NOMO-1 (cell line): ENCODE measurements around the gene CRYBG1.

Source experiments
- DNase-seq, 2 experiments: peaks; one replicate each; lab custom pipeline; 2025; ENCODE audit not compliant: unreplicated experiment in 2 of 2; lab: John Stamatoyannopoulos, UW

Gene CRYBG1

GRCh38 chr6:106520711-106521401 lies 160.3 kb downstream of the CRYBG1 start:
- DNase-seq, result peak; percentile 42 to 92

- peak; percentile 50 to 88 for DNase-seq
Measured at GRCh38 chr6:106522562-106523250, 162.2 kb downstream of the CRYBG1 start.

DNA sequence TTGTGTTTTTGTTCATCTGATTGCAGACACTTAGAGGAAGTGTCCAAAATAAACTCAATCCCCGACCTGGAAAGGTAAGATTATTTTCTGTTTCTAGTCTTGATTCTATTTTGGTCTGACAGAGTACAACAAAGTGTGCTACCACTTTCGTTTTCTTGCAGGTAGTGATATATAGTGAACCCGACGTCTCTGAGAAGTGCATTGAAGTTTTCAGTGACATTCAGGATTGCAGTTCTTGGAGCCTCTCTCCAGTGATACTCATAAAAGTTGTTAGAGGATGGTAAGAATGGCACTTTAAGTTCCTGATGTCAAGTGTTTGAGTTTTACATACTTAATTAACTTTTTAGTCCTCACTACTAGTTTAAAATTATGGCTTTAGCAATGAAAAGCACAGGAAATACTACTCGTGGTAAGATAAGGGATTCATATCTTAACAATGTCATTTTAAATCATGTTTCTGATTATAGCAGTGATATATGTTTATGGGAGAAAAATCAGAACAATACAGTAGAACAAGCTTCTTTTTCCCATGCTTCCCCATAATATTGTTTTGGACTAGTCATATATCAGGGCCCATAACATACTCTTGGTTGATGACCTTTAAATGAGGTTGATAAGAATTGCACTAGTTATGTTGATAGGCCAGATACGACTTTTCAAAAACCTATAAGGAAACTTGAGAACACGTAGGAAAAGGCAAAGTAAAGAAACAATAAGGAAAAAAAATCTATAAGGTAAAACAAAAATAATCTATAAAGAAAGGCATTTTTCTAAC lies 164.8 kb downstream of the CRYBG1 start:
- no peak for DNase-seq

- DNase-seq, result no peak
Measured at GRCh38 chr6:106525882-106526275, 165.4 kb downstream of the CRYBG1 start.

DNA sequence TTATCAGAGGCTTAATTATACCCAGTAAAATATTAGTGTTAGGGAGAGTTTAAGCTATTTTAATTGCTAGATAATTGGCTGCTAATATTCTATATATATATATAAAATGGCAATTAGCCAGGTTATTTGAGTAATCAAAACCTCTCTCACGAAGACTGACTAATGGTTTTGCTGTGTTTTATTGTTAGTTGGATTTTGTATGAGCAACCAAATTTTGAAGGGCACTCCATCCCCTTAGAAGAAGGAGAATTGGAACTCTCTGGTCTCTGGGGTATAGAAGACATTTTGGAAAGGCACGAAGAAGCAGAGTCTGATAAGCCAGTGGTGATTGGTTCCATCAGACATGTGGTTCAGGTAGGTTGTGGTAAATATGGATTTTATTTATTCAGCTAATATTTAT lies 166.6 kb downstream of the CRYBG1 start:
- no peak for DNase-seq

GRCh38 chr6:106527979-106528378 lies 167.5 kb downstream of the CRYBG1 start:
- no peak for DNase-seq

GRCh38 chr6:106528521-106528920 lies 168.0 kb downstream of the CRYBG1 start:
- no peak for DNase-seq

DNA sequence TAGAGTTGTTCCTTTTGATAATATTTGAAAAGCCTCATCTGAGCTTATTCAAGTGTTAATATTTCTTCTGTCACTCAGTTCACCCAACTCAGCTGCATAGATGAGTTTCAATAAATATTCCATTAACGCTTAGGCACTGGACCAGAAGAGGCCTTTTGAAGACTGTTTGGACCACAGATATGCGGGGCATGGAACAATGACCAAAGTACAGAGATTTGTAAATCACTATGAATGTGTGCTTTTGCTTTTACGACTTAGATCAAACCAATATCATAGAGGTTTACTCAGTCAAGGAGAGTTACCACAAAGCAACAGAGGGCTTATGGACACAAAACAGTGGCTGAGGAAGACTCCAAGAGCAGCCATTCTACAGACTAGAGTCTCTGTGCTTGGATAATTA lies 168.9 kb downstream of the CRYBG1 start:
- DNase-seq, result no peak

GRCh38 chr6:106530026-106530425 lies 169.5 kb downstream of the CRYBG1 start:
- no peak for DNase-seq

- DNase-seq, result no peak
Measured at GRCh38 chr6:106530502-106530901, 170.0 kb downstream of the CRYBG1 start.

- no peak for DNase-seq
Measured at GRCh38 chr6:106533054-106533453, 172.5 kb downstream of the CRYBG1 start.

DNA sequence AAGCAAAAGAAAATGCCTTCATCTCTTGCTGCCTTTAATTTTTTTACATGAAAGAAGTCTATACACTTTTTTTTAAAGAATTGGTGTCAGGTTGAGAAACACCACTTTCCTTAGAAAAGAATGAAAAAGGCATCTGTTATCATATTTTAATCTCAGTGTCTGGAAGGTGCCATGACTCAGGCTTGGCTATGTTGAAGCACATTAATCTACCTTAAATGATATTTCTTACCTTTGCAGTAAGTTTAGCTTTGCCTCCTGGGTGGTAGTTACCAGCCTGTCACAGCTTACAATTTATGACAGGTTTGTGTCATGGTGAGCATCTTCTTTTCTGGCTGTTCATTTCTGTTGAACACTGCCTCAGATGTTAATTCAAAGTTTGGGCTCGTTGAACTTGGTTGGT lies 173.5 kb downstream of the CRYBG1 start:
- no peak for DNase-seq

DNA sequence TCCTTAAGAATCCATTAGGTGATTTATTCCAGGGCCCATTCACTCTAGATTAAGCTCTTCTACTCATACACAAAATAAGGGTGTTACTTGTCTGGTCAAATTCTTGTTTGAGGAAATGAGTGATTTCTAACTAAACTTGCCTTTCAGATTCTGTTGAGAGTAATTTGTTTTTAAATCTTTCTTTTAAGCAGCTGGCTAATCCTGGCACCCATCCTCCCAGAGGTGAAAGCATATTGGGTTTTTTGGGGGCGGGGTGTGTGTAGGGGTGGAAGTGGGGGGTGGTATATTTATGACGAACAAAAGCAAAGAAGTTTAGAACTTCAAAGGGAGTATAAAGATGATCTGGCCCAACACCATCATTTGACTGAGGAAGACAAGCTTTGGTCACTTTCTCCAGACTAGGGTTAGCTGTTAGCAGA lies 174.1 kb downstream of the CRYBG1 start:
- no peak for DNase-seq

DNA sequence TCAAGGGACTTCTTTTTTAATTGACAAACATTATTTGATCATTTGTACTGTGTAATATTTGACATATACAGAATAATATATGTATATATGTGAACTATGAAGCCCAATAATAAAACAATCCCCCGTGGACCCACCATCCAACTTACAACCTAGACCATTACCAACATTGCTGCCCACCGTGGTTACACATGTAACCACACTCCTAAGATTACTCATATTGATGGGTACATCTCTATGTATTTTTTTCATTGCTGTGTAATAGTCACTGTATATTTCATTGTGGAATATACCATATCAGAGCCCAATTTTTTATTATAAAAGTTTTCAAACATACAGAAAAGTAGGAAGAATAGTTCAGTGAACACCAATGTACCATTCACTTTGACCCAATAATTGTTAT lies 174.5 kb downstream of the CRYBG1 start:
- DNase-seq, result no peak

- DNase-seq, result no peak
Measured at GRCh38 chr6:106536357-106536756, 175.8 kb downstream of the CRYBG1 start.

DNA sequence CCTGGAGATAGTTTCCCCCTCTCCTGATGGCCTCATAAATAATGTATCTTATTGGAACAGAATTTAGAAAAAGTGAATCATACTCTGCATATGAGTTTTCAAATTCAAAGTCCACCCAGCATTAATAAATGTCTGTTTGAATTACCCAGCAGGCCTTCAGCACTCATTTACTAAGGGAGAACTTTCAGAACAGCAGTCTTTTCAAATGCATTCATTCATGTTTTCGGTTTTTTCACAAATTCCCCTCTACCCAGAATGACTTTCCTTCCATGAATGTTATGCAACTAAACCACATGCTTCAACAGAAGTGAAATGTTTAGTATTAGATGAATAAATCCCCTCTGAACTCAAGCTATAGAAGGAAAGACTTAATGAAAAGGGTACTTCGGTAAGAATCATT lies 176.3 kb downstream of the CRYBG1 start:
- peak in 1 of 2 experiments; percentile 37 for DNase-seq

- no peak for DNase-seq
Measured at GRCh38 chr6:106537662-106538061, 177.1 kb downstream of the CRYBG1 start.

DNA sequence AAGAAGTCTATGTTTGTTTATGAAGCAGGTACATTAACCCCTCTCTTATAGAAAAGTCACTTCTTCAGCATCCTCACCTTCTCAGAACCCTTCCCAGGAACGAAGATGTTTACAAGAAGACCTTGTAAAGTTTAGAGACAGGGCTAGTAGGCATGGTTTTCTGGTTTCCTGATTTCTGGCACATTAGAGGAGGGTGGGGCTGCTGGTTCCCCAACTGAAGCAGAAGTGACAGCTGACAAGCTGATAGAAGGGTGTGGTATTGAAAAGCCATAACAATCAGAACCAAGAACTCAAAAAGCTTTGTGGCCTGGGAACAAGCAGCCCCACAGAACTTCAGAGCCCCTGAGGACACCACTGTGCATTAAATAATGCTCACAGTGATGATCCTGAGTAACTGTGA lies 177.6 kb downstream of the CRYBG1 start:
- peak in 1 of 2 experiments; percentile 18 for DNase-seq

DNA sequence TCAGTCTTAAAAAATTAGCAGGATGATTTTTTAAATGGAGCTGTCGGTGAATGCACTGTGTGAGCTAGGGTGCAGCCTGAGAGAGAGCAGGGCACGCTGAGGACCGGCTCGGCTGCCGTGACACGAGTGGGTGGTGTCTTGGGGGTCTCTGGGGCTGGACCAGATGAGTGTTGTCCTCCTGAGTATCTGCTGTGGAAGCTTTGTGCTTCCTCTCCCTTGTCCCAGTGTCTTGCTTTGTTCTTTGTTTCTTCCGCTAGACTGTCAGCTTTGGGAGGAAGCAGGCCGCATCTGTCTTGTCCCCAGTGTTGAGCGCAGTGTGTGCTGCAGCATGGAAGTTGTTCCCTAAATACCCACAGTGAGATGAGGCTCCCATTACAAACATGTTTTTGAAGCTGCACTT lies 179.4 kb downstream of the CRYBG1 start:
- DNase-seq, result peak in 1 of 2 experiments; percentile 14

DNA sequence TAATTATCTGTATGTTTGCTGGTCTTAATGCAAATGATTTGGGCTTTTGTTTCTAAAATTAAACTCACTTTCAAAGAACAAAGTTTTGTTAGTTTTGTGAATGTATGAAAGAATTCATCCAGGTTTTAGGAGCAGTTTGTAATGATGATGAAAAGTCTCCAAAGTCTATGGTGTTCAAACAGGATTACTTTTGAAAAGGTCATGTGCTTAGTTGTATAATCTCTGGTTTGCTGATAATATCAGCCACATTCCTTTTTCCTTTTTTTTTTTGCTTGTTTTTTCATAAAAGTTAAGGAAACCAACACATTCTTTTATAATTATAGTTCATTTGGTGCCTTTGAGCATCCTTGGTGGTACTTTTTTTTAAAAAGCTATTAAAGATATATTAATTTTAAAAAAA lies 179.9 kb downstream of the CRYBG1 start:
- DNase-seq, result no peak

- DNase-seq, result no peak
Measured at GRCh38 chr6:106540907-106541306, 180.4 kb downstream of the CRYBG1 start.

- DNase-seq, result no peak
Measured at GRCh38 chr6:106546261-106546690, 185.8 kb downstream of the CRYBG1 start.
